ENCODE results near the gene MAP4K2.

DNA sequence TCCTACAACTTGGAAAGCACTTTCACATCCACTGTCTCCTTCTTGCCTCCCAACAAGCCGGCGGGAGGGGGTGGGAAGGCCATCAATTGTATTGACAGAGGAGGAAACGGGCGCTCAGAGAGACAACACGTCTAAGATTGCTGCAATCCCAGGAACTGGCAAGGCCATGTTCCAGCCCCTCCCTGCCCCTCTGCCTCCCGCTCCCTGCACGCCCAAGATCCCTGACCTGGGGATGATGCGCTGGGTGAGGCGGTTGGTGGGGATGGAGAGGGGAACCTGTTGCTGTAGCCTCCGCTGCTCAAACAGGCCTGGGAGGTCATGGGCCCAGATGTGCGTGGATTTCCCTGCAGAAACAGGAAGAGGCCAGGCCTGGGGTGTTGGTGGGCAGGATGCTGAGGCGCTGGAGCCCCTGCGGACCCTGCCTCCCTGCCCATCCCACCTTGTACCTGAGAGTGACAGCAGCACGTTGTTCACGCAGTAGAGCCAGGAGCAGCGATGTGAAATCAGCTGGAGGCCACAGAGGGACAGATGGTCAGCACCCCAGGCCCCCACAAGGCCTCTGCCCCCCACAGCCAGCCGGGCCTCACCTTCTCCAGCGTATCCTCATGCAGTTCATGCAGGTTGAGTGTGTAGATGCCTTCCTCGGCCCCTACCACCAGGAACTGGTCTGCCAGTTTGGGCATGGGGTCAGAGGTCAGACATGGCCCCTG, 6.8 kb downstream of the MAP4K2 start:
- TF ChIP-seq, protein P1, sequence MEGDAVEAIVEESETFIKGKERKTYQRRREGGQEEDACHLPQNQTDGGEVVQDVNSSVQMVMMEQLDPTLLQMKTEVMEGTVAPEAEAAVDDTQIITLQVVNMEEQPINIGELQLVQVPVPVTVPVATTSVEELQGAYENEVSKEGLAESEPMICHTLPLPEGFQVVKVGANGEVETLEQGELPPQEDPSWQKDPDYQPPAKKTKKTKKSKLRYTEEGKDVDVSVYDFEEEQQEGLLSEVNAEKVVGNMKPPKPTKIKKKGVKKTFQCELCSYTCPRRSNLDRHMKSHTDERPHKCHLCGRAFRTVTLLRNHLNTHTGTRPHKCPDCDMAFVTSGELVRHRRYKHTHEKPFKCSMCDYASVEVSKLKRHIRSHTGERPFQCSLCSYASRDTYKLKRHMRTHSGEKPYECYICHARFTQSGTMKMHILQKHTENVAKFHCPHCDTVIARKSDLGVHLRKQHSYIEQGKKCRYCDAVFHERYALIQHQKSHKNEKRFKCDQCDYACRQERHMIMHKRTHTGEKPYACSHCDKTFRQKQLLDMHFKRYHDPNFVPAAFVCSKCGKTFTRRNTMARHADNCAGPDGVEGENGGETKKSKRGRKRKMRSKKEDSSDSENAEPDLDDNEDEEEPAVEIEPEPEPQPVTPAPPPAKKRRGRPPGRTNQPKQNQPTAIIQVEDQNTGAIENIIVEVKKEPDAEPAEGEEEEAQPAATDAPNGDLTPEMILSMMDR (IDR thresholded peaks at IDR 0.05; ENCODE audit: low read length), result no peak
- no peak for TF ChIP-seq EZH2 (optimal IDR thresholded peaks at IDR 0.05; ENCODE audit: low read depth, low read length)

Data from MM.1S (cell line).